Activated gamma-delta T cell treated with anti-CD3 and anti-CD28 coated beads, Interleukin-2, amount 50 U/mL, for 16 hours (primary cell): ENCODE results near the gene SLC25A23.
"Not testable (repeated sequence)": the region's sequence is repeated elsewhere in the genome, so short reads cannot be mapped to it uniquely, and the experiment has no call there.

ENCODE experiments used
- DNase-seq: peaks from one replicate; pipeline ENCODE4 v3.0.0-alpha.2; 2020; ENCODE audit warnings: low read depth

The SLC25A23 gene

GRCh38 chr19:6402058-6402457 is 57.5 kb downstream of the SLC25A23 start:
- no peak for DNase-seq

GRCh38 chr19:6400062-6400944 is 59.3 kb downstream of the SLC25A23 start:
- not testable (repeated sequence) for DNase-seq

- DNase-seq = no peak
Measured at GRCh38 chr19:6396305-6396704, 63.3 kb downstream of the SLC25A23 start.

GRCh38 chr19:6394831-6395230 is 64.8 kb downstream of the SLC25A23 start:
- DNase-seq = no peak

- DNase-seq = peak; percentile 47
Measured at GRCh38 chr19:6393983-6394412, 65.6 kb downstream of the SLC25A23 start.

- peak; percentile 90 for DNase-seq
Measured at GRCh38 chr19:6393074-6393982, 66.3 kb downstream of the SLC25A23 start, which contains the start of gene GTF2F1. Gene GTF2F1, minus strand, starts transcription at chr19:6393164. Its CDS starts 169 bp downstream, at chr19:6392995.

- no peak for DNase-seq
Measured at GRCh38 chr19:6392221-6393073, 67.1 kb downstream of the SLC25A23 start.
